SK-N-SH (cell line): ENCODE data around the gene PARD6A. TPM values are rescaled to one million over a fixed set of nuclear protein-coding genes. Genes with fewer than 3 reads are reported as not detected.

Experiments used
- CTCF ChIA-PET: fragments of 300-600, 350-600 bp; formaldehyde crosslinking; extraction: SDS; loops from one replicate; lab custom pipeline; 2021; lab: Yijun Ruan, JAX
- POLR2A ChIA-PET: fragments of 350-600 bp; sonication (Branson Sonifier 250); formaldehyde crosslinking; extraction: SDS; loops from one replicate; lab custom pipeline; 2020; ENCODE audit warnings: antibody characterized with exemption, inconsistent platforms; lab: Yijun Ruan, JAX
- DNase-seq: peaks from one replicate; pipeline ENCODE4 v3.0.0; 2012
- H2AFZ ChIP-seq: fragments of 200-600 bp; sonication (generic); 2 replicates; pipeline ENCODE4 v1.8.1; 2016; ENCODE audit warnings: antibody characterized with exemption, mild to moderate bottlenecking, low read depth
- H3F3A ChIP-seq: fragments of 200-600 bp; sonication (generic); replicated peaks from 2 replicates; pipeline ENCODE3; 2016; ENCODE audit warnings: antibody characterized with exemption, mild to moderate bottlenecking; ENCODE audit not compliant: insufficient read depth
- H3K27ac ChIP-seq, 2 experiments: fragments of 200-500 bp in 1 of 2; fragments of 200-600 bp in 1 of 2; sonication (Bioruptor generic) in 1 of 2; sonication (generic), shearing (Covaris generic) in 1 of 2; 2 replicates each; pipeline versions ENCODE4 v1.5.1 to v1.6.1; 2014 to 2016; ENCODE audit warnings: low read depth in 2 of 2, inconsistent platforms in 1 of 2, low read length in 1 of 2, mild to moderate bottlenecking in 1 of 2, mixed read lengths in 1 of 2
- H3K27me3 ChIP-seq: fragments of 200-600 bp; sonication (generic), shearing (Covaris generic); 2 replicates; pipeline ENCODE4 v1.6.1; 2016; ENCODE audit warnings: mixed run types; ENCODE audit not compliant: insufficient read depth
- H3K36me3 ChIP-seq, 2 experiments: fragments of 200-500 bp in 1 of 2; fragments of 200-600 bp in 1 of 2; sonication (Bioruptor generic) in 1 of 2; sonication (generic) in 1 of 2; replicated peaks in 1 of 2; 2 replicates each; pipeline versions ENCODE3 to v1.5.1; 2014 to 2016; ENCODE audit warnings: low read length in 1 of 2, mild to moderate bottlenecking in 1 of 2; ENCODE audit not compliant: insufficient read depth in 2 of 2, control insufficient read depth in 1 of 2
- H3K4me1 ChIP-seq, 2 experiments: fragments of 200-500 bp in 1 of 2; fragments of 200-600 bp in 1 of 2; sonication (Bioruptor generic) in 1 of 2; sonication (generic), shearing (Covaris generic) in 1 of 2; 2 replicates each; pipeline versions ENCODE4 v1.5.1 to v1.6.1; 2014 to 2016; ENCODE audit warnings: low read depth in 1 of 2, low read length in 1 of 2, mixed run types in 1 of 2; ENCODE audit not compliant: insufficient read depth in 2 of 2, control insufficient read depth in 1 of 2
- H3K4me2 ChIP-seq: fragments of 200-600 bp; sonication (generic), shearing (Covaris generic); 2 replicates; pipeline ENCODE4 v1.6.1; 2017; ENCODE audit warnings: mixed run types
- H3K4me3 ChIP-seq, 2 experiments: fragments of 200-500 bp in 1 of 2; fragments of 200-600 bp in 1 of 2; sonication (Bioruptor generic) in 1 of 2; sonication (generic), shearing (Covaris generic) in 1 of 2; 2 replicates each; pipeline versions ENCODE4 v1.5.1 to v1.8.1; 2014 to 2016; ENCODE audit warnings: low read depth in 2 of 2, inconsistent platforms in 1 of 2, low read length in 1 of 2, mild to moderate bottlenecking in 1 of 2, mixed read lengths in 1 of 2, moderate library complexity in 1 of 2
- H3K79me2 ChIP-seq: fragments of 200-600 bp; sonication (generic); 2 replicates; pipeline ENCODE4 v1.8.1; 2017; ENCODE audit warnings: mild to moderate bottlenecking; ENCODE audit not compliant: insufficient read depth
- H3K9ac ChIP-seq: fragments of 200-600 bp; sonication (generic); 2 replicates; pipeline ENCODE4 v1.6.1; 2017; ENCODE audit warnings: mixed run types
- H3K9me2 ChIP-seq: fragments of 200-600 bp; sonication (generic); 2 replicates; pipeline ENCODE4 v1.6.1; 2017; ENCODE audit warnings: mixed run types
- H3K9me3 ChIP-seq: fragments of 200-600 bp; sonication (generic); 2 replicates; pipeline ENCODE4 v1.6.1; 2017; ENCODE audit warnings: mixed run types, mild to moderate bottlenecking, moderate library complexity
- H4K20me1 ChIP-seq: fragments of 200-600 bp; sonication (generic); 2 replicates; pipeline ENCODE4 v1.6.1; 2017; ENCODE audit warnings: mild to moderate bottlenecking, mixed run types; ENCODE audit not compliant: insufficient read depth
- CHD2 ChIP-seq: fragments of 150-350 bp; IDR thresholded peaks from 2 replicates; pipeline ENCODE4 v1.6.1; 2018; ENCODE audit warnings: low read length; ENCODE audit not compliant: partially characterized antibody
- CTCF ChIP-seq: fragments of 200-600 bp; sonication (generic); IDR thresholded peaks from 2 replicates; pipeline ENCODE4 v1.6.1; 2017; ENCODE audit warnings: antibody characterized with exemption, mild to moderate bottlenecking, moderate library complexity
- ELF1 ChIP-seq: IDR thresholded peaks from 2 replicates; pipeline ENCODE4 v1.4.0; 2012
- EP300 ChIP-seq, 2 experiments: IDR thresholded peaks; 2 replicates each; pipeline versions ENCODE4 v1.4.0 to v1.6.1; 2012; ENCODE audit warnings: borderline replicate concordance in 1 of 2, low read depth in 1 of 2, low read length in 1 of 2
- FOSL2 ChIP-seq: IDR thresholded peaks from 2 replicates; pipeline ENCODE4 v1.4.0; 2012; ENCODE audit warnings: low read depth, mild to moderate bottlenecking, moderate library complexity, borderline replicate concordance
- FOXJ3 ChIP-seq: sonication (generic); formaldehyde crosslinking; IDR thresholded peaks from 2 replicates; pipeline ENCODE4 v1.5.1; 2020; ENCODE audit warnings: mild to moderate bottlenecking, missing genetic modification reagents
- GATA2 ChIP-seq: sonication (generic); formaldehyde crosslinking; IDR thresholded peaks from 2 replicates; pipeline ENCODE4 v1.5.0; 2020; ENCODE audit warnings: mild to moderate bottlenecking, missing genetic modification reagents
- JUND ChIP-seq: IDR thresholded peaks from 2 replicates; pipeline ENCODE4 v1.4.0; 2012
- MEF2A ChIP-seq: IDR thresholded peaks from 2 replicates; pipeline ENCODE4 v1.4.0; 2012; ENCODE audit warnings: low read depth, borderline replicate concordance
- NFIC ChIP-seq: IDR thresholded peaks from 2 replicates; pipeline ENCODE4 v1.4.0; 2012; ENCODE audit warnings: borderline replicate concordance
- POLR2AphosphoS5 ChIP-seq: IDR thresholded peaks from 2 replicates; pipeline ENCODE4 v1.6.1; 2012; ENCODE audit warnings: low read depth, low read length
- REST ChIP-seq: IDR thresholded peaks from 2 replicates; pipeline ENCODE4 v1.6.1; 2012; ENCODE audit warnings: mild to moderate bottlenecking, low read depth, low read length, moderate library complexity
- RFX5 ChIP-seq: IDR thresholded peaks from 2 replicates; pipeline ENCODE4 v1.6.1; 2012; ENCODE audit warnings: mild to moderate bottlenecking, improper control_type of control experiment, low read length
- RXRA ChIP-seq: IDR thresholded peaks from 2 replicates; pipeline ENCODE4 v1.4.0; 2012; ENCODE audit warnings: low read depth, mild to moderate bottlenecking, borderline replicate concordance
- SIN3A ChIP-seq: IDR thresholded peaks from 2 replicates; pipeline ENCODE4 v1.6.1; 2012; ENCODE audit warnings: low read depth, mild to moderate bottlenecking, low read length, moderate library complexity, borderline replicate concordance
- SMC3 ChIP-seq: IDR thresholded peaks from 2 replicates; pipeline ENCODE4 v1.6.1; 2012; ENCODE audit warnings: low read depth, low read length, improper control_type of control experiment
- USF2 ChIP-seq: fragments of 150-350 bp; IDR thresholded peaks from 2 replicates; pipeline ENCODE4 v1.6.1; 2017; ENCODE audit warnings: antibody characterized with exemption, low read length, low read depth, borderline replicate concordance
- ZBTB33 ChIP-seq: IDR thresholded peaks from 2 replicates; pipeline ENCODE4 v1.4.0; 2012; ENCODE audit warnings: low read depth, borderline replicate concordance
- WGBS: methylation state at CpG from one replicate; pipeline ENCODE4 v1.1.6; 2017; ENCODE audit warnings: low lambda C conversion rate; 5-methylcytosine and 5-hydroxymethylcytosine counted together
- polyA plus RNA-seq, 3 experiments: library from polyadenylated mRNA; depleted of rRNA; stranded (reverse); fragments of >200 nt; gene quantifications; 2 replicates each; pipeline ENCODE4 v1.2.3, GENCODE V29; 2012

The PARD6A gene
- polyA plus RNA-seq, 1 of the 3 experiments (the other 2 are of a cell fraction): 9.0 TPM

- TF ChIP-seq NFIC: no peak
- TF ChIP-seq CTCF: no peak
- TF ChIP-seq, all 33 proteins: peak for 0
These were observed 32.5 kb upstream of the PARD6A start (continued) for GRCh38 chr16:67628216-67628615.

- TF ChIP-seq RFX5 (no peak), FOXJ3 (CRISPR knock-in tag) (no peak), CHD2 (no peak), EP300 (IDR thresholded peaks at IDR 0.05; ENCODE audit: borderline replicate concordance in 1 of 2, low read depth in 1 of 2, low read length in 1 of 2) (no peak), GATA2 (CRISPR knock-in tag) (no peak), SMC3 (no peak), USF2 (no peak), REST (no peak), POLR2AphosphoS5 (no peak), ELF1 (no peak), MEF2A (no peak), ZBTB33 (no peak), NFIC (no peak), JUND (no peak), SIN3A (no peak), CTCF (no peak), RXRA (no peak), FOSL2 (no peak)
- no peak for DNase-seq
These were observed 28.2 kb upstream of the PARD6A start for GRCh38 chr16:67632415-67633172.

More at GRCh38 chr16:67632415-67633172, 28.2 kb upstream of the PARD6A start:
- Histone ChIP-seq H3K27ac (no peak overlapping the region), H3K4me3 (no peak overlapping the region), H3K4me1 (no peaks in the 10 kb centered on the region), H3K36me3 (peaks cover 39 to 41% of the 10 kb centered on the region in 2 experiments), H3K27me3 (no peaks in the 10 kb centered on the region), H3K9ac (no peak overlapping the region), H2AFZ (no peak overlapping the region), H3K4me2 (no peak overlapping the region), H3K79me2 (peaks cover 3% of the 10 kb centered on the region; the same call in 1 of the 2 replicates), H4K20me1 (no peaks in the 10 kb centered on the region), H3K9me2 (no peaks in the 10 kb centered on the region), H3K9me3 (no peaks in the 10 kb centered on the region), H3F3A (peaks cover 8% of the 10 kb centered on the region)
- ChIA-PET POLR2A (no interaction called here), CTCF (interaction anchor here (1.1 to 3.2 kb wide), 6 partner anchors 12 to 310 kb away, joined by 3 to 18 read pairs (median 5); partner anchors contain the start of gene CARMIL2)
- WGBS: 85% methylated on average over 7 of the region's 7 CpGs
